ENCODE measurements around the gene GRID1. TPM values are rescaled to one million over a fixed set of nuclear protein-coding genes. Genes with fewer than 3 reads are reported as not detected.

The GRID1 gene
- total RNA-seq, 4 donors from 2014 or later = 1.4 to 4.9 (median 2.0) TPM

DNA sequence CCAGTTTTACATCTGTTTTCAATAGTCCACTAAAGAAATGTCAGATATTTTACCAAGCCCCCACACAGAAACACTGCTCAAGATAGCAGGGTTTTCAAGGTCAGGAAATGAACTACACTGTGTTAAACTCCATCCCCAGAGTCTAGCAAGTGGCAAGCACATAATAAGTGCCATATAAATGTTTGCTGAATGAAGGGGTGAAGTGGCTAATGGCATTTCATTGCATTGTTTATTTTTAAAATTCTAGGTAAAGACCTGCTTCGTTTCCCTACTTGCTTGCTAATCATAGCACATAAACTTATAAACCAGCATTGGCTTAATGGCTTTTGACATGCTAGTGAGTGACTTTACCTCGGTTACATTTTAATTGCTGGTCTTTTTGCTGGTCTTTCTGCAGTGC lies 322.6 kb downstream of the GRID1 start:
- intact Hi-C loops (cut with DNase I; ENCODE audit: low total_unique reads) = no loop called here
- no peak for DNase-seq (ENCODE audit: low spot score in 2 of 2)
- H3K4me3 ChIP-seq (ENCODE audit: low read depth, poor library complexity, severe bottlenecking) = no peak overlapping the region
- WGBS, 2 donors = 67 to 74% methylated on average over 2 of the region's 2 CpGs
- TF ChIP-seq POLR2A (IDR thresholded peaks at IDR 0.05) = no peak
- TF ChIP-seq, protein P1, sequence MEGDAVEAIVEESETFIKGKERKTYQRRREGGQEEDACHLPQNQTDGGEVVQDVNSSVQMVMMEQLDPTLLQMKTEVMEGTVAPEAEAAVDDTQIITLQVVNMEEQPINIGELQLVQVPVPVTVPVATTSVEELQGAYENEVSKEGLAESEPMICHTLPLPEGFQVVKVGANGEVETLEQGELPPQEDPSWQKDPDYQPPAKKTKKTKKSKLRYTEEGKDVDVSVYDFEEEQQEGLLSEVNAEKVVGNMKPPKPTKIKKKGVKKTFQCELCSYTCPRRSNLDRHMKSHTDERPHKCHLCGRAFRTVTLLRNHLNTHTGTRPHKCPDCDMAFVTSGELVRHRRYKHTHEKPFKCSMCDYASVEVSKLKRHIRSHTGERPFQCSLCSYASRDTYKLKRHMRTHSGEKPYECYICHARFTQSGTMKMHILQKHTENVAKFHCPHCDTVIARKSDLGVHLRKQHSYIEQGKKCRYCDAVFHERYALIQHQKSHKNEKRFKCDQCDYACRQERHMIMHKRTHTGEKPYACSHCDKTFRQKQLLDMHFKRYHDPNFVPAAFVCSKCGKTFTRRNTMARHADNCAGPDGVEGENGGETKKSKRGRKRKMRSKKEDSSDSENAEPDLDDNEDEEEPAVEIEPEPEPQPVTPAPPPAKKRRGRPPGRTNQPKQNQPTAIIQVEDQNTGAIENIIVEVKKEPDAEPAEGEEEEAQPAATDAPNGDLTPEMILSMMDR (IDR thresholded peaks at IDR 0.05) = no peak

DNA sequence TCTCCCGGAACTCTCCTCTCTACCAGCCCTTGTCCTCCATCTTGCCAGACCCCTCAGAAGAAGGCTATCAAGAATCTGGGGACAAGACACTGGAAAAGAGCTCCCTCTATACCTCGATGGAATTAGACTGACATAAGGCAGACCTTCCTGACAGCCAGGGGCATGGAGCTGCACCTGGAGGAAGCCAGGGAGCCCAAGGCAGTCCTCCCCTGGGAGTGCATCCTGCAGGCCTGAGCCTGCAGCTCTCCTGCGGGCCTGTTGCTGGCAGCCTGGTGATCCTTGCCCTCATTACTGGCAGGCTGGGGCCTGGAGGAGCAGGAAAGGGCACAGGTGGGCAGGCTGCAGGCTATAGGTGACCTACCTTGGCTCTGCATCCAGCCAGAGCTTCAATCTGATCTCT lies 323.4 kb downstream of the GRID1 start:
- H3K4me3 ChIP-seq (ENCODE audit: low read depth, poor library complexity, severe bottlenecking) = no peak overlapping the region
- intact Hi-C loops (cut with DNase I; ENCODE audit: low total_unique reads) = no loop called here
- no peak for TF ChIP-seq POLR2A (IDR thresholded peaks at IDR 0.05)
- TF ChIP-seq, protein P1 (IDR thresholded peaks at IDR 0.05) = no peak
- peak in 1 of 2 donors; percentile 66 for DNase-seq (ENCODE audit: low spot score in 2 of 2)
- 40 to 54% methylated on average over 3 of the region's 3 CpGs for WGBS, 2 donors

DNA sequence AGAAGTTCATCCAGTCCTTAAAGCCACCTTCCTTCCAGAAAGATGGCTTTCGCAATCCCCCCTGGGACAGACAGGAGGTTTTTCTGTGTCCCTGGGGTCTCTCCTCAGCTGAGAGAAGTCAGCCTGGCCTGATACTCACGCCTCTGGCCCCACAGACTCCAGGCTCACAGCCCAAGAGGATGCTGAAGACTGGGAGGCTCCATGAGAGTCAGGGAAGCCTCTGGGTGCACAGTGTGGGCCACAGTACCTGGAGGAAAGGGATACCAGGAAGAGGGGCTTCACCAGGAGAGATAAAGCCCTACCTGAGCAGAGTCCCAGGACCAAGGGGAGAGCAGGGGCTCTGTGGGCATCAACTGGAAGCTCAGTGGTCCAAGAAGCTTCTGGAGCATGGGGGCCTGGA lies 324.4 kb downstream of the GRID1 start:
- intact Hi-C loops (cut with DNase I; ENCODE audit: low total_unique reads) = no loop called here
- H3K4me3 ChIP-seq (ENCODE audit: low read depth, poor library complexity, severe bottlenecking) = no peak overlapping the region
- no peak for TF ChIP-seq POLR2A (IDR thresholded peaks at IDR 0.05)
- TF ChIP-seq, protein P1 (IDR thresholded peaks at IDR 0.05) = no peak
- 85% methylated on average over 2 of the region's 2 CpGs for WGBS, 2 donors
- DNase-seq (ENCODE audit: low spot score in 2 of 2) = peak in 1 of 2 donors; percentile 68

GRCh38 chr10:86041116-86041515 lies 325.5 kb downstream of the GRID1 start:
- WGBS, 2 donors = 65 to 75% methylated on average over 3 of the region's 3 CpGs
- TF ChIP-seq POLR2A (IDR thresholded peaks at IDR 0.05) = no peak
- TF ChIP-seq, protein P1 (IDR thresholded peaks at IDR 0.05) = no peak
- peak in 1 of 2 donors; percentile 58 for DNase-seq (ENCODE audit: low spot score in 2 of 2)
- intact Hi-C loops (cut with DNase I; ENCODE audit: low total_unique reads) = no loop called here
- no peak overlapping the region for H3K4me3 ChIP-seq (ENCODE audit: low read depth, poor library complexity, severe bottlenecking)

GRCh38 chr10:86038371-86038770 lies 328.2 kb downstream of the GRID1 start:
- intact Hi-C loops (cut with DNase I; ENCODE audit: low total_unique reads) = no loop called here
- TF ChIP-seq POLR2A (IDR thresholded peaks at IDR 0.05) = no peak
- TF ChIP-seq, protein P1 (IDR thresholded peaks at IDR 0.05) = no peak
- no peak overlapping the region for H3K4me3 ChIP-seq (ENCODE audit: low read depth, poor library complexity, severe bottlenecking)
- peak in 1 of 2 donors; percentile 48 for DNase-seq (ENCODE audit: low spot score in 2 of 2)
- WGBS, 2 donors = 91 to 100% methylated on average over 1 of the region's 1 CpG

- 76 to 83% methylated on average over 5 of the region's 5 CpGs for WGBS, 2 donors
- no peak for TF ChIP-seq POLR2A (IDR thresholded peaks at IDR 0.05)
- TF ChIP-seq, protein P1 (IDR thresholded peaks at IDR 0.05) = no peak
- intact Hi-C loops (cut with DNase I; ENCODE audit: low total_unique reads) = no loop called here
- H3K4me3 ChIP-seq (ENCODE audit: low read depth, poor library complexity, severe bottlenecking) = no peak overlapping the region
- no peak for DNase-seq (ENCODE audit: low spot score in 2 of 2)
Observed at GRCh38 chr10:86037096-86037495, 329.5 kb downstream of the GRID1 start.

All from lower leg skin (tissue), 4 donors.